ENCODE results near the gene GHSR.

DNA sequence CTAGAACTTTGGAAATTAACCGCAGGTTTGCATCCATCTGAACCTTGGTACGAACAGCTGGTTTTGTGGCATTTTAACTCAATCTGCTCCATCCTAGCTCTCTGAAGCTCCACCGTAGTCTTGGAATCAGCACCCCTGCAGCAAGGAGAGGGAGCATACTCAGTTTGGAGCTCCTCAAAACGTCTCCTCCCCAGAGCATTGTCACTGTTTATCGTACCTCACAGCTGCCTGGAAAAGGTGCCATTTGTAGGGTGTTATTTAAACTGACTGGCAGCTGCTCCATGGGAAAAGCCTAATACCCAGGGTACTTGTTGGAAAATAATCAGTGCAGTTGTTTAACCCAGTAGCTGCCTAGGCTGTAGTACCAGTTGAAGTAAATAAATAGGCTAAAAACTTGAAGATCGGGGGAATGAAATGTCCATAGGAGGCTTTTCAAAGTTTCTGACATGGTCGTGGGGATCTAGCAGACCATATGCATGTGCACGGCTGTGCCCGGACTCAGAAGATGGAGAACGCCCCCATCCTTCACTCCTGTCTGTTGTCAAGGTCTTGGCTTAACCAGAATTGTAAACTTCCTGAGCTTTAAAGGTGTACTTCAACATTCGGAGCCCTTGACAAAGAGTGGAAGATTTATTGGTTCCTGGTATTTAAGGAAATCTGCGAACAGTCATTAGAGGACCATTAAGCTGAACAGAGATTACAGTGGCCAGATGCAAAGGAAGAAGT is 43.9 kb downstream of the GHSR start:
- TF ChIP-seq, protein P1, sequence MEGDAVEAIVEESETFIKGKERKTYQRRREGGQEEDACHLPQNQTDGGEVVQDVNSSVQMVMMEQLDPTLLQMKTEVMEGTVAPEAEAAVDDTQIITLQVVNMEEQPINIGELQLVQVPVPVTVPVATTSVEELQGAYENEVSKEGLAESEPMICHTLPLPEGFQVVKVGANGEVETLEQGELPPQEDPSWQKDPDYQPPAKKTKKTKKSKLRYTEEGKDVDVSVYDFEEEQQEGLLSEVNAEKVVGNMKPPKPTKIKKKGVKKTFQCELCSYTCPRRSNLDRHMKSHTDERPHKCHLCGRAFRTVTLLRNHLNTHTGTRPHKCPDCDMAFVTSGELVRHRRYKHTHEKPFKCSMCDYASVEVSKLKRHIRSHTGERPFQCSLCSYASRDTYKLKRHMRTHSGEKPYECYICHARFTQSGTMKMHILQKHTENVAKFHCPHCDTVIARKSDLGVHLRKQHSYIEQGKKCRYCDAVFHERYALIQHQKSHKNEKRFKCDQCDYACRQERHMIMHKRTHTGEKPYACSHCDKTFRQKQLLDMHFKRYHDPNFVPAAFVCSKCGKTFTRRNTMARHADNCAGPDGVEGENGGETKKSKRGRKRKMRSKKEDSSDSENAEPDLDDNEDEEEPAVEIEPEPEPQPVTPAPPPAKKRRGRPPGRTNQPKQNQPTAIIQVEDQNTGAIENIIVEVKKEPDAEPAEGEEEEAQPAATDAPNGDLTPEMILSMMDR (IDR thresholded peaks at IDR 0.05; ENCODE audit: control extremely low read depth in 1 of 3, insufficient read depth in 1 of 3, low read depth in 1 of 3, low read length in 3 of 3) = no peak
- TF ChIP-seq CREB1 (IDR thresholded peaks at IDR 0.05) = no peak
- TF ChIP-seq POLR2AphosphoS5 (IDR thresholded peaks at IDR 0.05; ENCODE audit: low read depth, low read length) = no peak
- no peak for TF ChIP-seq EZH2 (IDR thresholded peaks at IDR 0.05; ENCODE audit: low read depth, low read length, severe bottlenecking)
- TF ChIP-seq POU5F1 (IDR thresholded peaks at IDR 0.05; ENCODE audit: low read depth, low read length) = no peak

Measured in H1 (cell line).